Measurements from ENCODE around the gene OR4F15. TPM values are rescaled to one million over a fixed set of nuclear protein-coding genes. Genes with fewer than 3 reads are reported as not detected.

The OR4F15 gene
- total RNA-seq, 1 experiment from 2014 or later = 0.16 TPM

DNA sequence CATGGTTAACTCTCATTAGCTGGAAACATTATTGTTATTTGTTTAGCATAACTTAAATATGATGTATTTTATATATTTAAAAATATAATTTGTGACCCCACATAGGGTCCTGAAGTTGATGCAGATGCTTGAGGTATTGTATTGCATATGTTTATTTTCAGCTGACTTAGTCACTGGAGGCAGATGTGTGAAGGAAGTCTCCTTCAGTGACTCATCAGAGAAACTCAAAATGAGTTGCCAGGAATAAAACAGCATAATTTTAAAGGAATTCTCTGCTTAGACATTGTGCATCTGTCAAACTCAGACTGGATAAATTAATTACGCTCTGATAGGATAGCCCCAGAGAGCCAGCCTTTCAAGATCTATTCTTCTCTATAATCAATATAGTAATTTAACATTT lies 16.5 kb upstream of the OR4F15 start:
- in situ Hi-C loops (cut with HindIII; ENCODE audit: low pct_unique_long_range_greater_than_20kb, low sequenced_read_pairs) = no loop called here
- no peak for DNase-seq (ENCODE audit: low read depth, low spot score)

GRCh38 chr15:101799665-101800064 lies 12.3 kb upstream of the OR4F15 start:
- in situ Hi-C loops (cut with HindIII; ENCODE audit: low pct_unique_long_range_greater_than_20kb, low sequenced_read_pairs) = no loop called here

GRCh38 chr15:101801048-101801447 lies 11.0 kb upstream of the OR4F15 start:
- in situ Hi-C loops (cut with HindIII; ENCODE audit: low pct_unique_long_range_greater_than_20kb, low sequenced_read_pairs) = no loop called here

More at GRCh38 chr15:101799665-101800064, 12.3 kb upstream of the OR4F15 start:
- DNase-seq (ENCODE audit: low read depth, low spot score) = no peak

GRCh38 chr15:101803209-101803608 lies 8.8 kb upstream of the OR4F15 start, which contains the start of gene OR4F6:
OR4F6 (plus strand) TSS chr15:101803509; CDS start chr15:101805720, 2,211 bp downstream.
- in situ Hi-C loops (cut with HindIII; ENCODE audit: low pct_unique_long_range_greater_than_20kb, low sequenced_read_pairs) = no loop called here
- DNase-seq (ENCODE audit: low read depth, low spot score) = no peak

More at GRCh38 chr15:101801048-101801447, 11.0 kb upstream of the OR4F15 start:
- no peak for DNase-seq (ENCODE audit: low read depth, low spot score)

DNA sequence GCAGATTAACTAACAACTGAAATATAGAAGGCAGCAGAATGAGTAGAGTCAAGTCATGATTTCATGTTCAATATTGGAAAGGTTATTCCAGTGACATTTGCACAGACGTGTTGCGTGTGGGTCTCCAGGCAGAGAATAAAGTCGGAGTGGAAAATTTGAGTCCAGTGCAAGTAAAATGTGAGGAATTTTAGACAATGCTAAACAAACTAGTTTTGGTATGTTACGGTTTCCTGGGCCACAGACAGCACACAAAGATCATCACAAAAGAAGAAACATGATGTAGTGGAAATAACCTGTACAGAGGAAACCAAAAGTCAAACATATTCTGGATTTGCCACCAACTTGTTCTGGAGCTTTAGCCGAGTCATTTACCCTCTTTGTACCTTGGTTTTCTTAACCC lies 8.3 kb upstream of the OR4F15 start:
- no peak for DNase-seq (ENCODE audit: low read depth, low spot score)
- in situ Hi-C loops (cut with HindIII; ENCODE audit: low pct_unique_long_range_greater_than_20kb, low sequenced_read_pairs) = no loop called here

DNA sequence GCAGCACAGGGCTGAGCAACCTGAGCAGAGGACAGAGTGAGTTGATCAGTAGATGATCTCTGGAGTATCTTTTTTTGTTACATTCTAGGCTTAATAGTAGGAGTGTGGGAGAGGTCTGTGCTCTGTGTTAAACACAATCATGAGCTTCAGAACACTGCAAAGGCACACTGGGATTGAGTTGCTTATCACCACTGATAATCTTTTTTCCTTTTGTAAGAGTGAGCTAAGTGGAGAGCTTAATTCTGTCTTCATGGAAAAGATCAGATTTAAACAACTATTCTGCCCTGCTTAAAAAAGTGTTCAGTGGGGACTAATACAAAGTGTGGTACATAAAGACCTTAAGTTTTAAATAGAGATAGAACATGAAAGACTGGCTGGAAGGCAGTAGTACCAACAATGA lies 7.6 kb upstream of the OR4F15 start:
- no peak for DNase-seq (ENCODE audit: low read depth, low spot score)
- in situ Hi-C loops (cut with HindIII; ENCODE audit: low pct_unique_long_range_greater_than_20kb, low sequenced_read_pairs) = no loop called here

DNA sequence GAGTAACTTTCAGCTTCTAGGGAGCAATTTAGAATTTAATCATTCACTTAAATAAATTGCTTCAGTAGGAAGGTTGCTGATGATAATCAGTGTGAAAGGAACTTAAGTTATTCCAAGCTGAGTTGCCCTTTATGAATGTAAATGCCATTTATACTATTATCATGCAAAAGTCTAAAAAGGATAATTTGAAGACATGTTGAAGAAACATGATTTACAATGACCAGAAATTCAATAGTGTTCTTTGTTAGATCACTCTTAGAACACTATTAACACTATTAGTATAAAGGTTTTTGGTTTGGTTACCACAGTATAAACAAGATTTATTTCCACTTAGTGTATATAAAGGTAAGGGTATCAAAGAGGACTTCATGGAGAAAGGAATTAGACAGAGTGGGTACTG lies 7.1 kb upstream of the OR4F15 start:
- no peak for DNase-seq (ENCODE audit: low read depth, low spot score)
- in situ Hi-C loops (cut with HindIII; ENCODE audit: low pct_unique_long_range_greater_than_20kb, low sequenced_read_pairs) = no loop called here

DNA sequence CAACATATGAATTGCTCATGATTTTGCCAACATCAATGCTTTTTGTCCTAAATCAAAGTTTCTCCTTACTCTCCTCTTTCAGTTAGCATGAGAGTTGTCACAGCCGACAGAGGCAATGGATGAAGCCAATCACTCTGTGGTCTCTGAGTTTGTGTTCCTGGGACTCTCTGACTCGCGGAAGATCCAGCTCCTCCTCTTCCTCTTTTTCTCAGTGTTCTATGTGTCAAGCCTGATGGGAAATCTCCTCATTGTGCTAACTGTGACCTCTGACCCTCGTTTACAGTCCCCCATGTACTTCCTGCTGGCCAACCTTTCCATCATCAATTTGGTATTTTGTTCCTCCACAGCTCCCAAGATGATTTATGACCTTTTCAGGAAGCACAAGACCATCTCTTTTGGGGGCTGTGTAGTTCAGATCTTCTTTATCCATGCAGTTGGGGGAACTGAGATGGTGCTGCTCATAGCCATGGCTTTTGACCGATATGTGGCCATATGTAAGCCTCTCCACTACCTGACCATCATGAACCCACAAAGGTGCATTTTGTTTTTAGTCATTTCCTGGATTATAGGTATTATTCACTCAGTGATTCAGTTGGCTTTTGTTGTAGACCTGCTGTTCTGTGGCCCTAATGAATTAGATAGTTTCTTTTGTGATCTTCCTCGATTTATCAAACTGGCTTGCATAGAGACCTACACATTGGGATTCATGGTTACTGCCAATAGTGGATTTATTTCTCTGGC lies 6.2 kb upstream of the OR4F15 start:
- in situ Hi-C loops (cut with HindIII; ENCODE audit: low pct_unique_long_range_greater_than_20kb, low sequenced_read_pairs) = no loop called here
- no peak for DNase-seq (ENCODE audit: low read depth, low spot score)

DNA sequence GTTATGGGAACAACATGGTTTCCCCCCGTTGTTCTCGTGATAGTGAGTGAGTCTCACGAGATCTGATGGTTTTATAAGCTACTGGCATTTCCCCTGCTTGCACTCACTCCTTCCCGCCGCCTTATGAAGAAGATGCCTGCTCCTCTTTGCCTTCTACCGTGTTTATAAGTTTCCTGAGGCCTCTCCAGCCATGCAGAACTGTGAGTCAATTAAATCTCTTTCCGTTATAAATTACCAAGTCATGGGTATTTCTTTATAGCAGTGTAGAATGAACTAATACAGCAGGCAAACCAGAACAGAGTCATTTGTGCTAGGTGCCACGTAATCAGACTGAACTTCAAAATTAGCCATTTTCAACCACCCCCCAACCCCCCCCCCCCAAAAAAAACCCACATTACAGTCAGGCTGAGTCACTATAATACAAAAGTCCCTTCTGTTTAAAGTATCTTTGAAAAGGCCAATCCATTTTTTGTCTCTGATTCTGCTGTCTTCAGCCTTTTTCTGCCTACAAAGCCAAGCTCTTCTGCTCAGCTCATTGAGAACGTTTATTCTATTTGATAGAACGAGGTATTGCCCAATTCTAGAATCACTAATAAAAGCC lies 4.6 kb upstream of the OR4F15 start:
- DNase-seq (ENCODE audit: low read depth, low spot score) = peak; percentile 47
- in situ Hi-C loops (cut with HindIII; ENCODE audit: low pct_unique_long_range_greater_than_20kb, low sequenced_read_pairs) = no loop called here

- peak; percentile 2 for DNase-seq (ENCODE audit: low read depth, low spot score)
- in situ Hi-C loops (cut with HindIII; ENCODE audit: low pct_unique_long_range_greater_than_20kb, low sequenced_read_pairs) = no loop called here
Observed at GRCh38 chr15:101808201-101808600, 3.8 kb upstream of the OR4F15 start.

GRCh38 chr15:101810456-101810855 lies 1.5 kb upstream of the OR4F15 start:
- DNase-seq (ENCODE audit: low read depth, low spot score) = no peak

GRCh38 chr15:101810876-101811275 lies 1.1 kb upstream of the OR4F15 start:
- no peak for DNase-seq (ENCODE audit: low read depth, low spot score)
- in situ Hi-C loops (cut with HindIII; ENCODE audit: low pct_unique_long_range_greater_than_20kb, low sequenced_read_pairs) = no loop called here

More at GRCh38 chr15:101810456-101810855, 1.5 kb upstream of the OR4F15 start:
- in situ Hi-C loops (cut with HindIII; ENCODE audit: low pct_unique_long_range_greater_than_20kb, low sequenced_read_pairs) = no loop called here

DNA sequence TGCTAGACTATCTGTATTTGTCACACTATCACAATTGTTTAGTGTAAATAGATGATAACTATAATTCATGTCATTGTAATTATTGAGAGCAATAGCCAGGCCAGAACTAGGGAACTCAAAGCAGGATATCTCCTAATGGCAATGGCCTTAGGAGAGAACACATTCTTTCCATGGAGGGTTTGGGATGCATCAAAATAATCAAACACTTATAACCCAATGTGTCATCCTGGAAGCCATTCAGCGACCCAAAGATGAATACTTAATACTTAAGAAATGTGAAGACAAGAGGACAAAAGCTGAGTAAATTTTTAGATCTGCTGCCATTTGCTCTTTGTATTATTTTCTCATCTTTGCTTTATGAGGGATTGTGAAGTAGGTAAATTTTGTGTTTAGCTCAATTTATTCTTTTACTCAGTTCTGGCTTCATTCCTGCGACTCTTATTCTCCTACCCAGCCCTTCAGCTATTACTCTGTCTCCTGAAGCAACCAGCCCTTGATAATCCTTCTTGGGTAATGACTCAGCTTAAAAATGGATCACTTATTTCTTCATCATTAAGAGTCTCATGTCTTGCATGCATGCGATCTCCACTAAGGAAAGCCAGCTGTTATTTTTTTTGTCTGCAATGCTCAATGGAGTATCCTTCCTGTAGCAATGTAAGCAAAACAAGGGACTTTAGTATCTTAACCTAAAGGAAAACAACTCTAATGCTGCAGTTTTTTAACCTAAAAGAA lies 2.0 kb downstream of the OR4F15 start:
- in situ Hi-C loops (cut with HindIII; ENCODE audit: low pct_unique_long_range_greater_than_20kb, low sequenced_read_pairs) = no loop called here
- DNase-seq (ENCODE audit: low read depth, low spot score) = peak; percentile 23

- DNase-seq (ENCODE audit: low read depth, low spot score) = no peak
- in situ Hi-C loops (cut with HindIII; ENCODE audit: low pct_unique_long_range_greater_than_20kb, low sequenced_read_pairs) = no loop called here
Observed at GRCh38 chr15:101820781-101821180, 8.8 kb downstream of the OR4F15 start.

DNA sequence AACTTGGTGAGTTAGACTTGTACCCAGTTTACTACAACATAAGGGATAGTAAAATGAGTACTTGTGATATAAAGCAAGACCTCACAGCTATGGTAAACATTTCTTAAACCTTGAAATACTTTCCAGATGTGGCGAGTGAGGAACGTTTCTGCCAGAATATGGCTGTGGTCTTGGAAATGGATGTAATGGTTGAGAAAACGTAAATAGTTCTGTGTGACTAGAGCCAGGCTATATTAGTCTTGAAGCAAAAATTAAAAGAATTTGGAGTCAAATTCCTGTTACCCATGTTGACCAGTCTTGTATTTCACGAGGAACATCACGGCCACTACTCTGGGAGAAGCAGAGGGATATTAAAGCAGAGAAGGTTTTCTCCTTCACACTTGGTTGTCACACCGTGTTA lies 15.3 kb downstream of the OR4F15 start:
- DNase-seq (ENCODE audit: low read depth, low spot score) = no peak
- in situ Hi-C loops (cut with HindIII; ENCODE audit: low pct_unique_long_range_greater_than_20kb, low sequenced_read_pairs) = no loop called here

DNA sequence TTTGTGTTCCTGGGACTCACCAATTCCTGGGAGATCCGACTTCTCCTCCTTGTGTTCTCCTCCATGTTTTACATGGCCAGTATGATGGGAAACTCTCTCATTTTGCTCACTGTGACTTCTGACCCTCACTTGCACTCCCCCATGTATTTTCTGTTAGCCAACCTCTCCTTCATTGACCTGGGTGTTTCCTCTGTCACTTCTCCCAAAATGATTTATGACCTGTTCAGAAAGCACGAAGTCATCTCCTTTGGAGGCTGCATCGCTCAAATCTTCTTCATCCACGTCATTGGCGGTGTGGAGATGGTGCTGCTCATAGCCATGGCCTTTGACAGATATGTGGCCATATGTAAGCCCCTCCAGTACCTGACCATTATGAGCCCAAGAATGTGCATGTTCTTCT lies 16.8 kb downstream of the OR4F15 start:
- no peak for DNase-seq (ENCODE audit: low read depth, low spot score)
- in situ Hi-C loops (cut with HindIII; ENCODE audit: low pct_unique_long_range_greater_than_20kb, low sequenced_read_pairs) = no loop called here

DNA sequence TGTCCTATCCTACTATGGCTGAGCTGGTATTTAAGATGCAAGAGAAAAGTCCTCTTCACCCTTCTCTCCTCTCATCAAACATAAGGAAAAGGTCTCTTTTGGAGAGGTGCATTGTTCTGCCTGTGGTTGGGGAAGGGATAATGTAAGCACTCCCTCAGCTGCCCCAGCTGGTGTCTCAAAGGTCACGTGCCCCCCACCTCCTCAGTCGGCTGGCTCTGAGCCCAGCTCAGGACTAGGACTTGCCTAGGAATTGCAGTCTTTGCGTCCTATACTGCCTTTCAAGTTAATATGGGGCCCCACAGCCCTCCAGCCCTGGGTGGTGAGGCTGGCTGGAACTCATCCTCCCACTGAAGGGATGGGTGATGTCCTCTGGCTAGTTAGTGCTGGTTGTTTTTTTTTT lies 29.7 kb downstream of the OR4F15 start:
- DNase-seq (ENCODE audit: low read depth, low spot score) = no peak

GRCh38 chr15:101844916-101845315 lies 32.9 kb downstream of the OR4F15 start:
- in situ Hi-C loops (cut with HindIII; ENCODE audit: low pct_unique_long_range_greater_than_20kb, low sequenced_read_pairs) = no loop called here
- DNase-seq (ENCODE audit: low read depth, low spot score) = peak; percentile 78

More for the DNA sequence above, 29.7 kb downstream of the OR4F15 start:
- in situ Hi-C loops (cut with HindIII; ENCODE audit: low pct_unique_long_range_greater_than_20kb, low sequenced_read_pairs) = no loop called here
